HCT116 (cell line): Measurements from ENCODE around the gene MEDAG.

Source experiments
- EZH2 ChIP-seq: fragments of 200-600 bp; sonication (generic); IDR thresholded peaks from 2 replicates; pipeline ENCODE4 v1.6.1; 2017; ENCODE audit warnings: antibody characterized with exemption, mixed run types
- POLR2A ChIP-seq: IDR thresholded peaks from 2 replicates; pipeline ENCODE4 v1.7.0; 2011; ENCODE audit warnings: borderline replicate concordance; ENCODE audit not compliant: insufficient read depth, insufficient read length; ENCODE audit errors: extremely low read depth
- POLR2AphosphoS5 ChIP-seq: IDR thresholded peaks from 2 replicates; pipeline ENCODE4 v1.6.1; 2011; ENCODE audit warnings: mild to moderate bottlenecking, low read depth, low read length, moderate library complexity
- SIN3A ChIP-seq: IDR thresholded peaks from 2 replicates; pipeline ENCODE4 v1.6.1; 2012; ENCODE audit warnings: low read depth
- TCF7L2 ChIP-seq: IDR thresholded peaks from 2 replicates; pipeline ENCODE4 v1.7.0; 2011; ENCODE audit warnings: borderline replicate concordance, inconsistent platforms; ENCODE audit not compliant: insufficient read depth, insufficient read length; ENCODE audit errors: extremely low read depth
- ZFX ChIP-seq: fragments of 450-650 bp; IDR thresholded peaks from 2 replicates; pipeline ENCODE4 v1.6.1; 2017
- TF ChIP-seq, protein P1 (sequence below), 3 experiments: fragments of 200-600 bp in 1 of 3; sonication (generic) in 1 of 3; IDR thresholded peaks in 2 of 3; conservative IDR thresholded peaks in 1 of 3; 2 replicates each; pipeline ENCODE4 v1.5.1; 2012 to 2017; ENCODE audit warnings: low read depth in 2 of 3, low read length in 2 of 3, antibody characterized with exemption in 1 of 3, borderline replicate concordance in 1 of 3, control low read depth in 1 of 3, mild to moderate bottlenecking in 1 of 3, mixed read lengths in 1 of 3, mixed run types in 1 of 3, moderate library complexity in 1 of 3; ENCODE audit not compliant: insufficient read depth in 1 of 3

DNA sequence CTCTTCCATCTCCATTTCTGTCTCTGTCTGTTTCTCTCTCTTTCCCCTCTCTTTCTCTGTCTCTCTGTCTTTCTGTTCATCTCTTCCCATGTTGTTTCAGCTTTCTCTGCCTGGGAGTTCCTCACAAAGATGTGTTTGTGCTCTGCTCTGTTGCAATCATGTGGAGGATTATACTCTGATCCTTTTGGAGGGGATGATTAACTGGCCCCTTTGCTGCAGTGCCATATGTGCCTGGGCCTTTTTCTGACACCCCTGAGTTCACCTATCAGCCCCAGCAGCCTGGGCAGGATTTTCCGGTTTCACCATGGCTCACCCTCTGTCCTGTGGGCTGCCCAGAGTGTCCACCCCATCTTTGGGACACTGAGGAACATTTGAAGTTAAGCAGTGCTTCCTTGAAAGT, 17.3 kb downstream of the MEDAG start:
- TF ChIP-seq, protein P1, sequence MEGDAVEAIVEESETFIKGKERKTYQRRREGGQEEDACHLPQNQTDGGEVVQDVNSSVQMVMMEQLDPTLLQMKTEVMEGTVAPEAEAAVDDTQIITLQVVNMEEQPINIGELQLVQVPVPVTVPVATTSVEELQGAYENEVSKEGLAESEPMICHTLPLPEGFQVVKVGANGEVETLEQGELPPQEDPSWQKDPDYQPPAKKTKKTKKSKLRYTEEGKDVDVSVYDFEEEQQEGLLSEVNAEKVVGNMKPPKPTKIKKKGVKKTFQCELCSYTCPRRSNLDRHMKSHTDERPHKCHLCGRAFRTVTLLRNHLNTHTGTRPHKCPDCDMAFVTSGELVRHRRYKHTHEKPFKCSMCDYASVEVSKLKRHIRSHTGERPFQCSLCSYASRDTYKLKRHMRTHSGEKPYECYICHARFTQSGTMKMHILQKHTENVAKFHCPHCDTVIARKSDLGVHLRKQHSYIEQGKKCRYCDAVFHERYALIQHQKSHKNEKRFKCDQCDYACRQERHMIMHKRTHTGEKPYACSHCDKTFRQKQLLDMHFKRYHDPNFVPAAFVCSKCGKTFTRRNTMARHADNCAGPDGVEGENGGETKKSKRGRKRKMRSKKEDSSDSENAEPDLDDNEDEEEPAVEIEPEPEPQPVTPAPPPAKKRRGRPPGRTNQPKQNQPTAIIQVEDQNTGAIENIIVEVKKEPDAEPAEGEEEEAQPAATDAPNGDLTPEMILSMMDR (IDR thresholded peaks at IDR 0.05 in 2 of 3, conservative IDR thresholded peaks at IDR 0.05 in 1 of 3; ENCODE audit: borderline replicate concordance in 1 of 3, insufficient read depth in 1 of 3, low read depth in 2 of 3, low read length in 2 of 3), result no peak
- no peak for TF ChIP-seq SIN3A
- no peak for TF ChIP-seq EZH2
- no peak for TF ChIP-seq ZFX
- TF ChIP-seq POLR2AphosphoS5, result no peak
- no peak for TF ChIP-seq TCF7L2
- TF ChIP-seq POLR2A, result no peak
